NAMALWA (cell line): ENCODE data around the gene SH2D1B.
"Not testable (repeated sequence)": the region's sequence is repeated elsewhere in the genome, so short reads cannot be mapped to it uniquely, and the experiment has no call there.

Source experiments
- DNase-seq: peaks from one replicate; pipeline ENCODE4 v3.0.0-alpha.2; 2015; ENCODE audit warnings: low spot score

The SH2D1B gene, protein sequence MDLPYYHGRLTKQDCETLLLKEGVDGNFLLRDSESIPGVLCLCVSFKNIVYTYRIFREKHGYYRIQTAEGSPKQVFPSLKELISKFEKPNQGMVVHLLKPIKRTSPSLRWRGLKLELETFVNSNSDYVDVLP

DNA sequence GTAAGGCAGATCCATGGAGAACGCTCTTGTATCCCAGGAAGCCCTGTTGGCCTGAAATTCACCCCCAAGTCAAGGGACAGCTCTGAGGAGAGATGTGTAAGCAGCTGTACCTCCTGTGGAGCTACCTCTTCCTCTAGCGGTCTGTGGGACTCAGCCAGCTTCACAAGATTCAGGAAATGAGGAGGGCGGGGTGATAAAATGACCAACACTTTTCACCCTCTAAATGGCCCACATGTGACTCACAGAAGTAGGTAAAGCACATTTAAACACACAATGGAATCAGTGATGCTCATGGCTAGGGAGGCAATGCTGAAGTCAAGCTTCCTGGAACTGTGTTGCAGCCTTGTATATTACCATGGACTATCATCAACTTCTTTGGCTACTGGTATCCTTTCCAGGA, at the start of gene SH2D1B:
TSS of gene SH2D1B (minus strand) at position 135 of the 400 bp plus-strand sequence. CDS start at position 15, 120 bp downstream.
- no peak for DNase-seq

DNA sequence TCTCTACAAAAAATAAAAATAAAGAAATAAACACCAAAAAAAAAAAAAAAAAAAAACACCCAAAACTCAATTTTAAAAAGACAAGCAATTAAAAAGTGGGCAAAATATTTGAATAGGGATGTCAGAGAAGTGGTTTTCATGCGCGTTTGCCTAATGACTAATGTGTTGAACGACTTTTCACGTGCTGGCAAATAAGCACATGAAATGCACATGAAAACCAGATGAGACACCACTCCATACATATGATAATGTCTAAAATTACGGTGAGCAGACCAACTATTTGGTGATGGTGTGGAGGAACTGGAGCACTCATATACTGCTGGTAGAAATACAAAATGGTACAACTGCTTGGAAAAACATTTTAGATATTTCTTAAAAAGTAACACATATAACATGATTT, 46.3 kb upstream of the SH2D1B start:
- no peak for DNase-seq

DNA sequence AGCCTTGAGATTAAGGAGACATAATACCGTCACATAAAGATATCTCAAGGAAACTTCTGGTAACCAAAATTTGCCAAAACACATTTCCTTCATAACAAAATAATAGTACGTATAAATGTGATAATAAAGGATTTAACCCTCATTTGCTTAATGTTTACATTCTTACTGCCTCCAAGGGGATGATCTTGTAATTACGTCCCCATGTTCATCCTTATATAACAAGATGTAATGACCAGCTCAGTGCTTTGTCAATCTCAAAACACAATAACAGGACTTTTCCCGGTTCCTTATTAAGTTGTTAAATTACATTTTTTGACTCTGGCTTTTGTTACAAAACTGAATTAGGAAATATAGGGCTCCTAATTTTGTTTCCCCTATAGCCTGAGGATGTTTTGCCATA, 44.4 kb upstream of the SH2D1B start:
- peak; percentile 17 for DNase-seq

DNA sequence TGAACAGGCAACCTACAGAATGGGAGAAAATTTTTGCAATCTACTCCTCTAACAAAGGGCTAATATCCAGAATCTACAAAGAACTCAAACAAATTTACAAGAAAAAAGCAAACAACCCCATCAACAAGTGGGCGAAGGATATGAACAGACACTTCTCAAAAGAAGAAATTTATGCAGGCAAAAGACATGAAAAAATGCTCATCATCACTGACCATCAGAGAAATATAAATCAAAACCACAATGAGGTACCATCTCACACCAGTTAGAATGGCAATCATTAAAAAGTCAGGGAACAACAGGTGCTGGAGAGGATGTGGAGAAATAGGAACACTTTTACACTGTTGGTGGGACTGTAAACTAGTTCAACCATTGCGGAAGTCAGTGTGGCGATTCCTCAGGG, 42.4 kb upstream of the SH2D1B start:
- DNase-seq, result not testable (repeated sequence)

DNA sequence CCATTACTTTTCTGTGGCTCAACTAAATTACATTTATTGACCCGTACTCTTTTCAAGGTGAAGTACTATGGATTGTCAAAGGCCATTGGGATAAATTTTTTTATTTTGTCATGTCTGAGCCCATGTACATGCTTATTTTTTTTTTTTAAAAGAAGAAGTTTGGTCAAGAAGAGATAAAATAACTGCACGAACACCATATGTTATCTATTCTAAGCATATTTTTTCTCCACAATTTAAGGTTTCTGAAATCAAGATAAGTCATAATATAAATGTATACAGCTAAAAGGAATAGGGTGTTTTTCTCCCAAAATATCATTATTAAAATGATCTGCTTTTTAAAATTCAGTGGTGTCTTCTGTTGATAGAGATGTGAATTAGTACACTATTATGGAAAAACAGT, 35.0 kb upstream of the SH2D1B start:
- DNase-seq, result no peak

DNA sequence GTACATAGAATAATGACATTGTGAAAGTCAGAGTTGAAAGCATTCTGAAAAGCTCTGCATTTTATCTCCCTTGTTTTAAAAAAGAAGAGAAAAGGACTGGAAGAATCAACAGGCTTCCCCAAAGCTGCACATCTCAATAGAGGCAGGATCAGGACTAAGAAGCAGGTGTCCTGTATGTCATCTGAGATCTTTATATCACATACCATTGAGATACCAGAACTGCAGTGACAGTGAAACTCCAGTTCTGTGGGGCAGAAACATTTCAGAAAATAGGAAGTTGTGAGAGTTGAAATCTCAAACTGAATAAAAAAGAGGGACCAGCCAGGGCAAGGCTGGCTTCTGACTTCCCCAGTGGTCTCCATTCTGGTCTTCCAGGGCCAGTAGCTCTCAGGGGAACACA, 33.0 kb upstream of the SH2D1B start:
- DNase-seq, result no peak

DNA sequence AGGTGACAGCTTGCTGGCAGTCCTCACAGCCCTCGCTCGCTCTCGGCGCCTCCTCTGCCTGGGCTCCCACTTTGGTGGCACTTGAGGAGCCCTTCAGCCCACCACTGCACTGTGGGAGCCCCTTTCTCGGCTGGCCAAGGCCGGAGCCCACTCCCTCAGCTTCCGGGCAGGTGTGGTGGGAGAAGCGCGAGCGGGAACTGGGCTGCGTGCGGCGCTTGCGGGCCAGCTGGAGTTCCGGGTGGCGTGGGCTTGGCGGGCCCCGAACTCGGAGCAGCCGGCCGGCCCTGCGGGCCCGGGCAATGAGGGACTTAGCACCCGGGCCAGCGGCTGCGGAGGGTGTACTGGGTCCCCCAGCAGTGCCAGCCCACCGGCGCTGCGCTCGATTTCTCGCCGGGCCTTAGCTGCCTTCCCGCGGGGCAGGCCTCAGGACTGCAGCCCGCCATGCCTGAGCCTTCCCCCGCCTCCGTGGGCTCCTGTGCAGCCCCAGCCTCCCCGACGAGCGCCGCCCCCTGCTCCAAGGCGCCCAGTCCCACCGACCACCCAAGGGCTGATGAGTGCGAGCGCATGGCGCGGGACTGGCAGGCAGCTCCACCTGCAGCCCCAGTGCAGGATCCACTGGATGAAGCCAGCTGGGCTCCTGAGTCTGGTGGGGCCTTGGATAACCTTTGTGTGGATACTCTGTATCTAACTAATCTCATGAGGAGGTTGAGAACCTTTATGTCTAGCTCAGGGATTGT, 21.2 kb upstream of the SH2D1B start:
- DNase-seq, result not testable (repeated sequence)

DNA sequence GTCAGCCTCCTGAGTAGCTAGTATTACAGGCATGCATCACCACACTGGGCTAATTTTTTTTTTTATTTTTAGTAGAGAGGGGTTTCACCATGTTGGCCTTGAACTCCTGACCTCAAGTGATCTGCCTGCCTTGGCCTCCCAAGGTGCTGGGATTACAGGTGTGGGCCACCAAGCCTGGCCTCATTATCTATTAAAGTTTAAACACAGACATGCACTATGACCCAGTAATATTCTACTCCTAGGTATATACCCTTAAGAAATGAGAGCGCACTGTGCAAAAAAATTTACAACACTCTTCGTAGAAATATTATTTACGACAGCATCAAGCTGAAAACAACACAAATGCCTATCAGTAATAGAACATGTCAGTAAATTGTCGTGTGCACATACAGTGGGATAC, 18.6 kb upstream of the SH2D1B start:
- no peak for DNase-seq

DNA sequence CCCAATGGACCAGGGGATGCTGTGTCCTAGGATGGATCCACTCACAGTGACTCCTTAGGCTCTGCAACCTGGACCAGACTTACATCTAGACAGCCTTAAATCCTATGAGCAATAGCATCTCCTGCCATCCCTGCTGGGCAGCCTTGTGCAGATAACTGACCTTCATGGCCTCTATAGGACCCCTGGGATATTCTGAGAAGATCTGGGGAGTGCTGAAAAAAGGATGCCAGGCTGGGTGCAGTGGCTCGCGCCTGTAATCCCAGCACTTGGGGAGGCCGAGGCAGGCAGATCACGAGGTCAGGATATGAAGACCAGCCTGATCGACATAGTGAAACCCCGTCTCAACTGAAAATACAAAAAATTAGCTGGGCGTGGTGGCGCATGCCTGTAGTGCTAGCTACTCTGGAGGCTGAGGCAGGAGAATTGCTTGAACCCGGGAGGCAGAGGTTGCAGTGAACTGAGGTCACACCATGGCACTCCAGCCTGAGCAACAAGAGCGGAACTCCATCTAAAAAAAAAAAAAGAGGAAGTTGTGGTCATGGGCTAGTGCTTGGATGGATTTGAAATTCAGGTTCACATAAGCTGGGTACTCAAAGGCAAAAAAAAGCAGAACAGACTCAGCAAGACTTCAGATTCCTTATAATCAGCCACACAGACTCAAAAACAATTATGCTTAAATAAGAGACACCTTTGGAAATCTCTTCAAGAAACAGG, 10.9 kb upstream of the SH2D1B start:
- peak; percentile 53 for DNase-seq

DNA sequence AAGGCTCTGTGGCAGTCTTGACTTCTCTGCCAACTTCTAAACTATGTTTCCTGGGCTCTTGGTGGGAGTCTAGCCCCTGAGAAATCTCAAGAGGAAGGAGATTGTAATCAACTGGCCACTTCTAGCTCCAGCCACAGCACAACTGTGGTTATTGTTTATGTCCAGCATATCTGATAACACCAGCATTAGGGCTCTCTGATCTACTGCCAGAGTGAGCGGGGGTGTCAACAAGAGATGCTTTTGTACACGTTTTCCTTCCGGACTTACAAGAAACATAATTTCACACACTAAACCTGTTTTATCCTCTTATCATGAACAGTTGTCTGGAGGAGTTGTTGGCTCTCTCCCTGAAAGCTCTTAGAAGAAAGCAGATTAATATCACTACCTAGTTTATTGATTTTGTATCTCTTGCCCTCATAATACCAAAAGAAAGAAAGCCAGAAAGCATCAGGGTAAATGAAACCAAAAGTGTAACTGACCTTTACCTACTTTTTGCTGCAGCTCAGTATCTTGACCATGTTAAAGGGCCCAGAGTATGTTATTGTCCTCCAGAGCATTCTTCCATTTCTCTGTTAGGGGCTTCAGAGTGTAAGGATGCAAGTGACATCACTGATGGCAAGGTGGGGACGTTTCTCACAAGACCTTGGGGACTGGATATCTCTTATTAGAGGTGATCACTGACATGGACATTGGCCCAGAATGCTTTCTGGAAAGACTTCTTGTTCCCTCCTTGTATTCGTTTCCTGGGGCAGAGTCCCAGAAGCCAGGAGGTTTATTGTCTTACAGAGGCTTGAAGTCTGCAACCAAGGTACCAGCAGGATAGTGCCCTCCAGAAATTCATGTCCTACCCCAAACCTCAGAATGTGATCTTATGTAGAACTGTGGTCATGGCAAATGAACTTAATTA, 9.6 kb upstream of the SH2D1B start:
- no peak for DNase-seq

DNA sequence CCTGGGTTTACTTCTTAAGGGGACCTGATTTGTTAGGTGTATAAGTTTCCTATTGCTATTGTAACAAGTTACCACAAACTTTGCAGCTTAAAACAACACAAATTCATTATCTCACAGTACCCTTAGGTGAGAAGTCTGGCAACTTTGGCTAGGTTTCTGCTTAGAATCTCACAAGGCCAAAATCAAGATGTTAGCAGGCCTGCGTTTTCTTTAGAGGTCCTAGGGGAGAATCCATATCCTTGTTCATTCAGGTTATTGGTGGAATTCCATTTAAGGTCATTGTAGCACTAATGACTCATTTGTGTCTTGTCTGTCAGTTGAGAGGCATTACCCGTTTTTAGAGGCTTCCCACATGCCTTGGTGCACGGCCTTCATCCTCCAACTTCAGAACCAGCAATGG, 8.2 kb upstream of the SH2D1B start:
- no peak for DNase-seq

DNA sequence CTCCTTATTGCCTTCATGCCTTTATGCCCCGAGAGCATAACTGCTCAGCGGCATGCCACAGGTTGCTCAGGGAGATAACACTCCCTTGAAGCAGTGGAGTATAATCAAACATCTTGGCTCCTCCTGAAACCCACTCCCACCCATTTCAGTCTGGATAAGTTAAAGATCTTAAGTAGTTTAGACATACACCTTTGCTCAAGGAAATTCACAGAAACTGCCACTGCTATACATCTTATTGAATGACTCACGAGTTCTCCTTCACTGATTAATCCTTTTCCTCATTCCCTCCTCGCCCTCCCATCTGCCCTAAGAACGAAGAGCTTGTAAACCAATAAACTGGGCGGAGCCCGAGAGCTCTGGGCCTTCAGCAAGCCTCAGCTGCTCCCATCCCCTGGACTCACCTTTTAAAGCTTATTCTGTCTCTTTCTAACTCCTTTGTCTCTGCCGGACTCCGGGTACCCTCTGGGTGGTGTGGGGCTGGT, 7.6 kb upstream of the SH2D1B start:
- not testable (repeated sequence) for DNase-seq

DNA sequence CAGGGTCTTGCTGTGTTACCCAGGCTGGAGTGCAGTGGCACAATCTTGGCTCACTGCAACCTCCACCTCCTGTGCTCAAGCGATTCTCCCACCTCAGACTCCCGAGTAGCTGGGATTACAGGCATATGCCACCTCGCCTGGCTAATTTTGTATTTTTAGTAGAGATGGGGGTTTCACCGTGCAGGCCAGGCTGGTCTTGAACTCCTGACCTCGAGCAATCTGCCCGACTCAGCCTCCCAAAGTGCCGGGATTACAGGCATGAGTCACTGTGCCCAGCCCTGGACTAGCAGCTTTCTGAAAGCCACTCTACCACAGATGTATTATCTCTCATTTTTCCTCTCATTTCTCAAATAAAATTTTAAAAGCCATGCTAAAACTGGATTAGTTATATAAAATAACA, 6.6 kb upstream of the SH2D1B start:
- not testable (repeated sequence) for DNase-seq

DNA sequence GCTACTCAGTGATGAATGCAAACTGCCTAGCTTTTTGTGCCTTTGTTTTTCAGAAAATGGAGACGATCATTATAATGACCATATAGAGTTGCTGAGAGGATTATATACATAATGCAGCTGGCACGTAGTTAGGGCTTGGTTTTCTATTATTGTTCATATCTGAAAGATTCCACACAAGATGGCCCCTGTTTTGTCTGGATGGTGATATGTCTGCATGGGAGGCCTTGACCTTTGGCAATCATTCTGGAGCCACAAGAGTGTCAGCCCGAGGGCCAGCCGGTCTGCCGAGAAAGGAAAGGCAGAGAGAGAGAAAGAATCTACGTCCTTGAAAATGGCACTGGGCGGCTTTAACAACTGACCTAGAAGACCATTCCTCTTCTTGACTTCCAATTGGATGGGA, 5.7 kb upstream of the SH2D1B start:
- DNase-seq, result no peak

DNA sequence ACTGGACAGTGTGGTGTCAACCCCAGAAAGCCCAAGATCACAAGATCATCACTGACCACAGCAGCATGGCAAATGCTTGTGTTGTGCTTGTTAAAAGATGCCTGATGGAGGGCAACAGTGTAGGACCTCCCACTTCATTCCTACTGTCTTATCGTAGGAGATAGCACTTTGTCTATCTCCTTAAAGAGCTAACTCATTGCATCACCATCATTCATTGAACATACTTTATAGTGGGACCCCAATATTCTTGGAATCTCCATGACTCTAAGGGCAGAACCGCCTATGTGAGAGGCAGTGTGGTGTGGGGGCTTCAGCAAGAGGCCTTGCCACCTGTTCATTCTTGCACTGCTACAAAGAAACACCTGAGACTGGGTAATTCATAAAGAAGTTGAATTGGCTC, 5.0 kb upstream of the SH2D1B start:
- DNase-seq, result no peak

DNA sequence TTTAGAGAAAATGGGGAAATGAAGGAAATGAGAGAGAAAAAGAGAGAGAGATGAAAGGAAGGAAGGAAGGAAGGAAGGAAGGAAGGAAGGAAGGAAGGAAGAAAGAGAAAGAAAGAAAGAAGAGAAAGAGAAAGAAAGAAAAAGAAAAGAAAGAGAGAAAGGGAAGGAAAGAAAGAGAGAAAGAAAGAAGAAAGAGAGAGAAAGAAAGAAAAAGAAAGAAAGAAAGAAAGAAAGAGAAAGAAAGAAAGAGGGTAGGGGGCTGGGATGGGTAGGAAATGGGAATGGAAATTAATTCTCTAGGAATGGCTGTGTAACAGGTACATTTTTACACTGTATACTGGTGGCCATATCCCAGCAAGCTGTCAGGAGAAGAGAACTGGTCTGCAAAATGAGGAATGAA, 4.3 kb upstream of the SH2D1B start:
- DNase-seq, result no peak

DNA sequence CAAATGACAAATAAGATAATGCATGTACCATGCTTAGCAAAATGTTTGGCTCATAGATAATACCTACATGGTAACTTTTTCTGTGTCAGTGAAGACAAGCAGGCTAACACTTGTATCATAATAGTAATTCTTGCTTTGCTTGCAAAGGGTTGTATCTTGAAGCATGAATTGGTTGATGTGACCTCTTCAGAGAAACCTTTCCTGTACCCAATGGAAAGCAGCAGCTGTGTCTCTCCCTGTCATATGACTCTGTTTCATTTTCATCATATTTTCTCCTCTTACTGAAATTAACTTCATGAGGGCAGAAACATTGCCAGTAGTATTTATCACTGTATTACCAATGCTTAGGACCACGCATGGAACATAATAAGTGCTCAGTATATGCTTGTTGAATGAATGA, 4.4 kb downstream of the SH2D1B start:
- no peak for DNase-seq

DNA sequence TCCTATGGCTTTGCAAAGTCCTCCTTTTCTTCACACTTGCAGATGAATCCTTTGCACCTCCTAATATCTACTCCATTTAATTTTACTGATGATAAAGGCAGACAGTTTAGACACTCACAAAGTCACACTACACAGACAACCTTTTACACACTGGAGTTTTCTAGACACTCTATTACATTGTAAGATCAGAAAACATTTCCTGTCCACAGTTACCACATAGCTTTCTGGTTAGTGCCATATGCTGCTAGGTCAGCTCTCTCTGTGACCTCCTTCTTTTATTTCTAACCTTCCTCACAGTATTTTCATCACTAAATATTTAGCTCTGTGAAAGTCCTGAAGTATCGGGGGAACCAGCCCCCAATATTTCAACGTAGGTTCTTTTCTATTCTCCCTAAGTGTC, 5.1 kb downstream of the SH2D1B start:
- DNase-seq, result no peak

DNA sequence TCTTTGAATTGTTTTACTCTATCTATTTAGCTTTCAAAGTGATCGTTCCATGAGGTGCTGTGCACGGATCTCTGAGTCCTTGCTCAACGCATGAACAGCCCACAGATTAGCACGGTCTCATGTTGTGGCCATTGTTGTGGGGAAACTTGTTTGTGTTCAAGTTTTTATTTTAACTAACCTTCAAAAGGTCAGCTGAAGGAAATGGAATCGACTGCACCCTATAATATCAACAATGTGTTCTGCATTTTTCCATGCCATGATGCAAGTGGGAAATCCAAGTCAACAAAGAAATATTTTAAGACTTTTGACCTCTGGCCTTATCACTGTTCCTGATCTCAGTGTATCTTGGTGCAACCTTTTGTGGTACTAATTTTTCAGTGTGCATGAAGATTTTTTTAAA, 6.1 kb downstream of the SH2D1B start:
- DNase-seq, result no peak

DNA sequence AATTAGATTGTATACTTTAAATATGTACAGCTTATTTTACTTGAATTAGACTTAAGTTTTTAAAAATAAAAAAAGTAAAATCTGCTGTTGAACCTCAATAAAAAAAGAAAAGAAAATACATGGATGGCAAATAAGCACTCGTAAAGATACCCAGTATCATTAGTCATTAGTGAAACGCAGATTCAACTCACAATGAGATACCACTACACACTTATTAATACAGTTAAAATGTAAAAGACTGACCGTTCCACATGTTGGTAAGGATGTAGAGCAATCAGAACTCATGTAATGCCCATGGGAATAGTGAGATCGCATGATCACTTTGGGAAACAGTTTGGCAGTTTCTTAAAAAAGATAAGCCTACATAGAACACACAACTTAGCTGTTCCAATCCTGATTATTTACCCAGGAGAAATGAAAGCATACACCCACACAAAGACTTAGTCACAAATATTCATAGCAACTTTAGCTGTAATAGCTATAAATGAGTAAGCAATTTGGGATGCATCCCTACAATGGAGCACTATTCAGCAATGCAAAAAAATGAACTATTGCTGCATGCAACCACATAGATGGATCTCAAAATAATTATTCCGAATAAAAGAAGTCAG, 7.3 kb downstream of the SH2D1B start:
- no peak for DNase-seq

DNA sequence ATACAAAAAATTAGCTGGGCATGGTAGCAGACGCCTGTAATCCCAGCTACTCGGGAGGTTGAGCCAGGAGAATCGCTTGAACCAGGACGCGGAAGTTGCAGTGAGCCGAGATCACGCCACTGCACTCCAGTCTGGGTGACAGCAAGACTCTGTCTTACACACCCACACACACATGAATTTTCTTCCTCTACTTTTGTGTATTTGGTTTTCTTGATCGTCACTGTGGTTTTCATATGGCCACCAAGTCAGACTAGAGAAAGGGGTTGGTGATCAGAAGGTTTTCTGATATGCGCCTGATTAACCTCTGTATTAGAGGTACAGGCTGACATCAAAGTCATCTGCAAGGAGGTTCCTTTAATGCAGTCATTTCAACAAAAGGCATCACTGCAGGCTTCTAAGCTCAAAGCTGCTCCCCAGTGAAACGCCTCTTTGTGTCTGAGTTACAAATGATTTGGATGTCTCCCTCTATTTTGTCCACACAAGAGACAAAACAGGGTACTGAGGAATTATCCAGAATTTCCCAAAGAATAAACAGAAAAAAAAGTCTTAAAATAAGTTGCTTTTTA, 11.1 kb downstream of the SH2D1B start:
- DNase-seq, result no peak
